ENCODE data around the gene IL15RA. TPM values are rescaled to one million over a fixed set of nuclear protein-coding genes. Genes with fewer than 3 reads are reported as not detected.
A peak's percentile ranks its signal among the peaks of the same experiment; 100 is the strongest.

IL15RA gene
- total RNA-seq, 1 donor from 2014 or later = 3.1 TPM

DNA sequence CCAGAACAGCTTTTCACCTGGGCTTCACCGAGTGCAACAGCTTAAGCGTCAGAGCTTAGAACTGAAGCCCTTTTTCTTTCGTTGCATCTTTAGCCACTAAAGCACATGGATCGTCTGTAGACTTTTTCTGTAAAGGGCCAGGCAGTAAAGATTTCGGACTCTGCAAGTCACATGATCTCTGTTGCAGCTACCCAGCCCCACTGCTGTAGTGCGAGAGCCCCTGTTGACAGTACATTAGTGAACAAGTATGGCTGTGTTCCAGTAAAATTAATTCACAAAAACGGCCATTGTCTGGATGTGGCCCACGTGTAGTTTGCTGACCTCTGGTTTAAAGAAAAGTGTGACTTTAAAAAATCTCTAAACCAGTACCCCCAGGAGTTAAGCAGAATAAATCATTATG, 47.9 kb downstream of the IL15RA start:
- Mint-ChIP-seq H3K4me1 (ENCODE audit: low read depth, unreplicated experiment) (no peaks in the 10 kb centered on the region), H3K4me3 (ENCODE audit: unreplicated experiment) (no peak overlapping the region), H3K27me3 (ENCODE audit: low read depth, unreplicated experiment) (no peaks in the 10 kb centered on the region), H3K9me3 (ENCODE audit: unreplicated experiment) (no peaks in the 10 kb centered on the region), H3K27ac (ENCODE audit: unreplicated experiment) (no peak overlapping the region), H3K36me3 (ENCODE audit: low read depth, unreplicated experiment) (peaks cover 27% of the 10 kb centered on the region)
- no peaks in the 10 kb centered on the region for H3K9me3 ChIP-seq (ENCODE audit: insufficient read depth, low read depth, low read length)
- no peaks in the 10 kb centered on the region for H3K27me3 ChIP-seq (ENCODE audit: insufficient read depth, low read length)
- FAIRE-seq (no peak), DNase-seq (ENCODE audit: low read depth) (no peak)
- no peaks in the 10 kb centered on the region for H3K79me2 ChIP-seq (ENCODE audit: insufficient read depth, low read length)
- peaks cover 6% of the 10 kb centered on the region for H3K4me1 ChIP-seq (ENCODE audit: insufficient read depth, low read length)
- H2AFZ ChIP-seq (ENCODE audit: low read depth, low read length) = no peak overlapping the region
- H3K4me3 ChIP-seq (ENCODE audit: insufficient read depth, low read depth, low read length) = no peak overlapping the region
- H4K20me1 ChIP-seq (ENCODE audit: insufficient read depth, low read length) = no peaks in the 10 kb centered on the region
- peaks cover 39% of the 10 kb centered on the region for H3K36me3 ChIP-seq (ENCODE audit: insufficient read depth, low read length)
- TF ChIP-seq EZH2 (IDR thresholded peaks at IDR 0.05; ENCODE audit: insufficient read depth, low read length) = no peak
- TF ChIP-seq, protein P1, sequence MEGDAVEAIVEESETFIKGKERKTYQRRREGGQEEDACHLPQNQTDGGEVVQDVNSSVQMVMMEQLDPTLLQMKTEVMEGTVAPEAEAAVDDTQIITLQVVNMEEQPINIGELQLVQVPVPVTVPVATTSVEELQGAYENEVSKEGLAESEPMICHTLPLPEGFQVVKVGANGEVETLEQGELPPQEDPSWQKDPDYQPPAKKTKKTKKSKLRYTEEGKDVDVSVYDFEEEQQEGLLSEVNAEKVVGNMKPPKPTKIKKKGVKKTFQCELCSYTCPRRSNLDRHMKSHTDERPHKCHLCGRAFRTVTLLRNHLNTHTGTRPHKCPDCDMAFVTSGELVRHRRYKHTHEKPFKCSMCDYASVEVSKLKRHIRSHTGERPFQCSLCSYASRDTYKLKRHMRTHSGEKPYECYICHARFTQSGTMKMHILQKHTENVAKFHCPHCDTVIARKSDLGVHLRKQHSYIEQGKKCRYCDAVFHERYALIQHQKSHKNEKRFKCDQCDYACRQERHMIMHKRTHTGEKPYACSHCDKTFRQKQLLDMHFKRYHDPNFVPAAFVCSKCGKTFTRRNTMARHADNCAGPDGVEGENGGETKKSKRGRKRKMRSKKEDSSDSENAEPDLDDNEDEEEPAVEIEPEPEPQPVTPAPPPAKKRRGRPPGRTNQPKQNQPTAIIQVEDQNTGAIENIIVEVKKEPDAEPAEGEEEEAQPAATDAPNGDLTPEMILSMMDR (IDR thresholded peaks at IDR 0.05; ENCODE audit: insufficient read depth, low read depth, low read length) = no peak
- no peak overlapping the region for H3K4me2 ChIP-seq (ENCODE audit: low read length)
- H3K9ac ChIP-seq (ENCODE audit: low read length) = no peak overlapping the region
- no peak overlapping the region for H3K27ac ChIP-seq (ENCODE audit: low read depth, low read length)

DNA sequence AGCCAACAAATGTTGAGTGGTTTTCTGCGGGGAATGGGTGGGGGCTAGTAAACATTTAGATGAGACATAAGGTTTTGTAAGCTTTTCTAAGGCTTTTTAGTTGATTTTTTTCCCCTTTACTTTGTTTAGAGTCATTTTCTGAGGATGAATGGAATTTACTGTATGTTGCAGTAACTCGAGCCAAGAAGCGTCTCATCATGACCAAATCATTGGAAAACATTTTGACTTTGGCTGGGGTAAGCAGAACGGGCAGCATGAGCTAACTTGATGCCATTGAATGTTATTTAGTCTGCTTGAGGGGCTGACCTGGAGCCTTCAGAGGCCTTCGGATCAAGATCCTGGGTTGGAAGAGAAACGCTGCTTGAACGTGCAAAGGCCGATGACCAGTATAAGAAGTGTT, 50.0 kb downstream of the IL15RA start:
- DNase-seq (ENCODE audit: low read depth) (peak; percentile 77), FAIRE-seq (no peak)
- Histone ChIP-seq H3K27ac (ENCODE audit: low read depth, low read length) (peak overlapping the region; percentile 55), H4K20me1 (ENCODE audit: insufficient read depth, low read length) (no peaks in the 10 kb centered on the region), H3K9me3 (ENCODE audit: insufficient read depth, low read depth, low read length) (no peaks in the 10 kb centered on the region), H3K9ac (ENCODE audit: low read length) (peak overlapping the region; percentile 14), H3K4me3 (ENCODE audit: insufficient read depth, low read depth, low read length) (no peak overlapping the region), H3K4me1 (ENCODE audit: insufficient read depth, low read length) (peaks cover 6% of the 10 kb centered on the region), H3K36me3 (ENCODE audit: insufficient read depth, low read length) (peaks cover 53% of the 10 kb centered on the region), H3K79me2 (ENCODE audit: insufficient read depth, low read length) (no peaks in the 10 kb centered on the region), H3K27me3 (ENCODE audit: insufficient read depth, low read length) (no peaks in the 10 kb centered on the region), H2AFZ (ENCODE audit: low read depth, low read length) (no peak overlapping the region), H3K4me2 (ENCODE audit: low read length) (no peak overlapping the region)
- Mint-ChIP-seq H3K27me3 (ENCODE audit: low read depth, unreplicated experiment) (no peaks in the 10 kb centered on the region), H3K36me3 (ENCODE audit: low read depth, unreplicated experiment) (peaks cover 28% of the 10 kb centered on the region), H3K27ac (ENCODE audit: unreplicated experiment) (no peak overlapping the region), H3K9me3 (ENCODE audit: unreplicated experiment) (no peaks in the 10 kb centered on the region), H3K4me1 (ENCODE audit: low read depth, unreplicated experiment) (no peaks in the 10 kb centered on the region), H3K4me3 (ENCODE audit: unreplicated experiment) (no peak overlapping the region)
- TF ChIP-seq, protein P1 (IDR thresholded peaks at IDR 0.05; ENCODE audit: insufficient read depth, low read depth, low read length) = no peak
- TF ChIP-seq EZH2 (IDR thresholded peaks at IDR 0.05; ENCODE audit: insufficient read depth, low read length) = no peak

DNA sequence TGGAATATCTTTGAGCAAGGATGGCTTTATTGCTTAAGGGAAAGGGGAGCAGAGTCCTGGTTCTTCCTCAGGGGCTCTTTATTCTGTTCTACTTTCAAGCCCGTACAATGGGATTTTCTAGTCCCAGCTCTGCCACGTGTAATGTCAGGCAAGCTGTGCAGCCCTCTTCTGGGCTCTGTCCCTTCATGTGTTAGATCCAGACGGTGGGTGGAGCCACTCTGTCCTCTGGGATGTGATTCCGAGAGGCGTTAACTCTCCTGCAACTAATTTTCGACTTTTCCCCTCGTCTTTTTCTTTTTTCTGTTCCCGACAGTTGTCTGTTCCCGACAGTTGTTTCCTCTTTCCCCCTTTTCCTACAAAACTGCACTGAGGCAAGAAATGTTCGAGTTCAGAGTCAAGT, 52.5 kb downstream of the IL15RA start:
- Mint-ChIP-seq H3K27ac (ENCODE audit: unreplicated experiment) (no peak overlapping the region), H3K4me3 (ENCODE audit: unreplicated experiment) (no peak overlapping the region), H3K36me3 (ENCODE audit: low read depth, unreplicated experiment) (peaks cover 33% of the 10 kb centered on the region), H3K4me1 (ENCODE audit: low read depth, unreplicated experiment) (no peaks in the 10 kb centered on the region), H3K9me3 (ENCODE audit: unreplicated experiment) (no peaks in the 10 kb centered on the region), H3K27me3 (ENCODE audit: low read depth, unreplicated experiment) (no peaks in the 10 kb centered on the region)
- FAIRE-seq (no peak), DNase-seq (ENCODE audit: low read depth) (no peak)
- no peak overlapping the region for H2AFZ ChIP-seq (ENCODE audit: low read depth, low read length)
- no peaks in the 10 kb centered on the region for H3K79me2 ChIP-seq (ENCODE audit: insufficient read depth, low read length)
- no peak overlapping the region for H3K4me2 ChIP-seq (ENCODE audit: low read length)
- peaks cover 6% of the 10 kb centered on the region for H3K4me1 ChIP-seq (ENCODE audit: insufficient read depth, low read length)
- H4K20me1 ChIP-seq (ENCODE audit: insufficient read depth, low read length) = peaks cover 3% of the 10 kb centered on the region
- H3K9ac ChIP-seq (ENCODE audit: low read length) = no peak overlapping the region
- no peak for TF ChIP-seq EZH2 (IDR thresholded peaks at IDR 0.05; ENCODE audit: insufficient read depth, low read length)
- peaks cover 63% of the 10 kb centered on the region for H3K36me3 ChIP-seq (ENCODE audit: insufficient read depth, low read length)
- H3K27me3 ChIP-seq (ENCODE audit: insufficient read depth, low read length) = no peaks in the 10 kb centered on the region
- H3K9me3 ChIP-seq (ENCODE audit: insufficient read depth, low read depth, low read length) = no peaks in the 10 kb centered on the region
- no peak overlapping the region for H3K4me3 ChIP-seq (ENCODE audit: insufficient read depth, low read depth, low read length)
- H3K27ac ChIP-seq (ENCODE audit: low read depth, low read length) = no peak overlapping the region
